ENCODE measurements around the gene RAET1G. TPM values are rescaled to one million over a fixed set of nuclear protein-coding genes. Genes with fewer than 3 reads are reported as not detected.
A peak's percentile ranks its signal among the peaks of the same experiment; 100 is the strongest.
"Not testable (repeated sequence)": the region's sequence is repeated elsewhere in the genome, so short reads cannot be mapped to it uniquely, and the experiment has no call there.

Gene RAET1G
- total RNA-seq, 3 donors from 2014 or later (not counting 1 experiment from before 2014, with no cell fraction given): 0.43 TPM; not detected in 2

GRCh38 chr6:149923327-149923986 is 536 bp upstream of the RAET1G start:
- H3K36me3 ChIP-seq (ENCODE audit: control insufficient read depth, insufficient read depth, low read length): no peaks in the 10 kb centered on the region
- peaks cover 28% of the 10 kb centered on the region for H3K4me1 ChIP-seq (ENCODE audit: control insufficient read depth, insufficient read depth, low read length)
- TF ChIP-seq CTCF (IDR thresholded peaks at IDR 0.05): no peak
- Mint-ChIP-seq H3K4me3 (peak overlapping the region; percentile 82), H3K36me3 (no peaks in the 10 kb centered on the region), H3K27me3 (ENCODE audit: low read depth in 2 of 2) (peaks cover 75 to 81% of the 10 kb centered on the region in 2 donors), H3K27ac (no peak overlapping the region), H3K9me3 (no peaks in the 10 kb centered on the region), H3K4me1 (peaks cover 16 to 33% of the 10 kb centered on the region in 2 donors)
- intact Hi-C loops (cut with micrococcal nuclease): no loop called here
- DNase-seq (peak in 1 of 2 donors; percentile 12), ATAC-seq (peak in 1 of 3 donors; percentile 8)
- no peaks in the 10 kb centered on the region for H3K9me3 ChIP-seq (ENCODE audit: control insufficient read depth, insufficient read depth, low read length)
- H3K27me3 ChIP-seq (ENCODE audit: control insufficient read depth, insufficient read depth, low read length): peaks cover 49% of the 10 kb centered on the region
- WGBS (ENCODE audit: insufficient coverage): 23% methylated on average over 26 of the region's 33 CpGs
- no peak overlapping the region for H3K4me3 ChIP-seq (ENCODE audit: low read length)
- H3K27ac ChIP-seq (ENCODE audit: low read length): no peak overlapping the region

GRCh38 chr6:149922091-149922490 is 830 bp downstream of the RAET1G start:
- Mint-ChIP-seq H3K27me3 (ENCODE audit: low read depth in 2 of 2) (peaks cover 66 to 67% of the 10 kb centered on the region in 2 donors), H3K4me3 (peak overlapping the region; percentile 50), H3K4me1 (peaks cover 16 to 33% of the 10 kb centered on the region in 2 donors)
- intact Hi-C loops (cut with micrococcal nuclease); H3K36me3 ChIP-seq (ENCODE audit: control insufficient read depth, insufficient read depth, low read length); H3K9me3 ChIP-seq (ENCODE audit: control insufficient read depth, insufficient read depth, low read length); H3K4me3 ChIP-seq (ENCODE audit: low read length); DNase-seq; H3K9me3 Mint-ChIP-seq; ATAC-seq; H3K36me3 Mint-ChIP-seq; H3K27ac ChIP-seq (ENCODE audit: low read length); H3K27ac Mint-ChIP-seq: not testable (repeated sequence)
- Histone ChIP-seq H3K4me1 (ENCODE audit: control insufficient read depth, insufficient read depth, low read length) (peaks cover 28% of the 10 kb centered on the region), H3K27me3 (ENCODE audit: control insufficient read depth, insufficient read depth, low read length) (peaks cover 46% of the 10 kb centered on the region)
- WGBS (ENCODE audit: insufficient coverage): 71% methylated on average over 5 of the region's 5 CpGs

GRCh38 chr6:149921361-149921760 is 1.6 kb downstream of the RAET1G start:
- H3K9me3 ChIP-seq (ENCODE audit: control insufficient read depth, insufficient read depth, low read length): no peaks in the 10 kb centered on the region
- peaks cover 45% of the 10 kb centered on the region for H3K27me3 ChIP-seq (ENCODE audit: control insufficient read depth, insufficient read depth, low read length)
- ATAC-seq: no peak
- H3K27me3 Mint-ChIP-seq (ENCODE audit: low read depth in 2 of 2): peaks cover 63 to 69% of the 10 kb centered on the region in 2 donors
- H3K4me3 ChIP-seq (ENCODE audit: low read length): no peak overlapping the region
- DNase-seq: peak in 1 of 2 donors; percentile 11
- WGBS (ENCODE audit: insufficient coverage): 88% methylated on average over 6 of the region's 6 CpGs
- no peak overlapping the region for H3K27ac Mint-ChIP-seq
- peaks cover 27% of the 10 kb centered on the region for H3K4me1 ChIP-seq (ENCODE audit: control insufficient read depth, insufficient read depth, low read length)
- intact Hi-C loops (cut with micrococcal nuclease): no loop called here
- no peak overlapping the region for H3K4me3 Mint-ChIP-seq
- H3K36me3 ChIP-seq (ENCODE audit: control insufficient read depth, insufficient read depth, low read length): no peaks in the 10 kb centered on the region
- TF ChIP-seq CTCF (IDR thresholded peaks at IDR 0.05): no peak
- H3K27ac ChIP-seq (ENCODE audit: low read length): no peak overlapping the region
- no peaks in the 10 kb centered on the region for H3K9me3 Mint-ChIP-seq
- H3K4me1 Mint-ChIP-seq: peaks cover 14 to 31% of the 10 kb centered on the region in 2 donors
- H3K36me3 Mint-ChIP-seq: no peaks in the 10 kb centered on the region

- intact Hi-C loops (cut with micrococcal nuclease): no loop called here
- no peak for TF ChIP-seq CTCF (IDR thresholded peaks at IDR 0.05)
- peak in 1 of 2 donors; percentile 4 for DNase-seq
- no peak overlapping the region for H3K27ac ChIP-seq (ENCODE audit: low read length)
- H3K4me1 ChIP-seq (ENCODE audit: control insufficient read depth, insufficient read depth, low read length): peaks cover 16% of the 10 kb centered on the region
- H3K36me3 ChIP-seq (ENCODE audit: control insufficient read depth, insufficient read depth, low read length): no peaks in the 10 kb centered on the region
- H3K4me3 Mint-ChIP-seq: no peak overlapping the region
- 86% methylated on average over 4 of the region's 4 CpGs for WGBS (ENCODE audit: insufficient coverage)
- H3K4me3 ChIP-seq (ENCODE audit: low read length): no peak overlapping the region
- no peak overlapping the region for H3K27ac Mint-ChIP-seq
- no peaks in the 10 kb centered on the region for H3K9me3 ChIP-seq (ENCODE audit: control insufficient read depth, insufficient read depth, low read length)
- H3K9me3 Mint-ChIP-seq: no peaks in the 10 kb centered on the region
- H3K27me3 ChIP-seq (ENCODE audit: control insufficient read depth, insufficient read depth, low read length): peaks cover 30% of the 10 kb centered on the region
- H3K36me3 Mint-ChIP-seq: no peaks in the 10 kb centered on the region
- peaks cover 55 to 63% of the 10 kb centered on the region in 2 donors for H3K27me3 Mint-ChIP-seq (ENCODE audit: low read depth in 2 of 2)
- peaks cover 11 to 20% of the 10 kb centered on the region in 2 donors for H3K4me1 Mint-ChIP-seq
- ATAC-seq: no peak
Measured at GRCh38 chr6:149919834-149920225, 3.1 kb downstream of the RAET1G start.

GRCh38 chr6:149919126-149919833 is 3.6 kb downstream of the RAET1G start:
- intact Hi-C loops (cut with micrococcal nuclease); H3K27ac Mint-ChIP-seq; H3K4me3 Mint-ChIP-seq; ATAC-seq; H3K27ac ChIP-seq (ENCODE audit: low read length); H3K9me3 ChIP-seq (ENCODE audit: control insufficient read depth, insufficient read depth, low read length); H3K36me3 ChIP-seq (ENCODE audit: control insufficient read depth, insufficient read depth, low read length); H3K4me3 ChIP-seq (ENCODE audit: low read length); H3K36me3 Mint-ChIP-seq; H3K9me3 Mint-ChIP-seq: not testable (repeated sequence)
- DNase-seq: peak in 1 of 2 donors; percentile 3
- peaks cover 49 to 60% of the 10 kb centered on the region in 2 donors for H3K27me3 Mint-ChIP-seq (ENCODE audit: low read depth in 2 of 2)
- Histone ChIP-seq H3K27me3 (ENCODE audit: control insufficient read depth, insufficient read depth, low read length) (peaks cover 25% of the 10 kb centered on the region), H3K4me1 (ENCODE audit: control insufficient read depth, insufficient read depth, low read length) (peaks cover 16% of the 10 kb centered on the region)
- 75% methylated on average over 7 of the region's 11 CpGs for WGBS (ENCODE audit: insufficient coverage)
- H3K4me1 Mint-ChIP-seq: peaks cover 11 to 20% of the 10 kb centered on the region in 2 donors

Data from natural killer cell (primary cell).